Activated CD4-positive, alpha-beta memory T cell treated with anti-CD3 and anti-CD28 coated beads for 36 hours (primary cell): ENCODE data around the gene MTMR1. TPM values are rescaled to one million over a fixed set of nuclear protein-coding genes. Genes with fewer than 3 reads are reported as not detected.
A peak's percentile ranks its signal among the peaks of the same experiment; 100 is the strongest.

ENCODE experiments used
- CTCF ChIA-PET: fragments of 350-600 bp; sonication (Branson Sonifier 250); formaldehyde crosslinking; loops from one replicate; lab custom pipeline; 2021; ENCODE audit warnings: antibody characterized with exemption, inconsistent platforms; lab: Charles Lee
- POLR2A ChIA-PET: fragments of 350-600 bp; sonication (Branson Sonifier 250); formaldehyde crosslinking; loops from one replicate; lab custom pipeline; 2021; ENCODE audit warnings: antibody characterized with exemption; lab: Charles Lee
- DNase-seq: peaks from one replicate; pipeline ENCODE4 v3.0.0-alpha.2; 2020
- H3K27ac Mint-ChIP-seq: one replicate; pipeline ENCODE4 v1.8.0; 2021; ENCODE audit warnings: mixed read lengths
- H3K27me3 Mint-ChIP-seq: one replicate; pipeline ENCODE4 v1.8.0; 2021; ENCODE audit warnings: mixed read lengths
- H3K36me3 Mint-ChIP-seq: one replicate; pipeline ENCODE4 v1.8.0; 2021; ENCODE audit warnings: mixed read lengths
- H3K4me1 Mint-ChIP-seq: one replicate; pipeline ENCODE4 v1.8.0; 2021; ENCODE audit warnings: low read depth, mixed read lengths
- H3K4me3 Mint-ChIP-seq: one replicate; pipeline ENCODE4 v1.8.0; 2021; ENCODE audit warnings: mild to moderate bottlenecking, mixed read lengths
- H3K9me3 Mint-ChIP-seq: one replicate; pipeline ENCODE4 v1.8.0; 2021; ENCODE audit warnings: mixed read lengths
- intact Hi-C: fragments of 100-400 bp; cut with micrococcal nuclease; formaldehyde crosslinking; loops from one replicate; pipeline ENCODE4 v1.15.1; 2023
- total RNA-seq, 2 experiments: library from RNA; stranded (reverse); gene quantifications; one replicate each; pipeline ENCODE4 v1.2.3, GENCODE V29; 2021

The MTMR1 gene
- total RNA-seq, 2 experiments from 2014 or later = 43.2 to 44.4 TPM

DNA sequence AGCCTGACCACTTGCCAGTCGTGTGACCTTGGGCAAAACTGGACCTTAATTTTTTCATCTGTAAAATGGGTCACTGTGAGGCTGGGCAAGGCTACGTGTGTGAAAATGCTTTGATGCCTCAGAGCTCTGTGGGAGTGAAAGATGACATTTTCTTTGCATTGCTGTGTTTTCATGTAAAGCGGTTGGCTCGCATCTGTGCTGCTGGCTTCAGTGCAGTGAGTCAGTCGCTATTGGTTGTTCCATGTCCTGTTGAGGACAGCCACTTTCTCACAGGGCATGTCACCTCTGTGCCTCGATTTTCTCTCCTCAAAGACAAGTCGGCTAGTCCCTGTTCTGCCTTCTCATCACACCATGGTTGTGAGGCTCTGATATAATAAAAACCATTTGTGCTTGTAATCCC, 4.4 kb downstream of the MTMR1 start:
- CTCF ChIA-PET = interaction anchor here (0.7 to 2.1 kb wide), 2 partner anchors 17 to 120 kb away, joined by 3 to 6 read pairs; no protein-coding TSS in a partner anchor
- DNase-seq = peak; percentile 61
- POLR2A ChIA-PET = no interaction called here
- intact Hi-C loops = loop anchor here (2.0 to 10.0 kb wide), 3 partner anchors 33 to 763 kb away; partner anchors contain the start of gene EOLA2
- no peaks in the 10 kb centered on the region for H3K27me3 Mint-ChIP-seq
- peaks cover 50% of the 10 kb centered on the region for H3K4me1 Mint-ChIP-seq
- peak overlapping the region; percentile 98 for H3K27ac Mint-ChIP-seq
- H3K36me3 Mint-ChIP-seq = peaks cover 12% of the 10 kb centered on the region
- H3K4me3 Mint-ChIP-seq = peak overlapping the region; percentile 42
- no peaks in the 10 kb centered on the region for H3K9me3 Mint-ChIP-seq

DNA sequence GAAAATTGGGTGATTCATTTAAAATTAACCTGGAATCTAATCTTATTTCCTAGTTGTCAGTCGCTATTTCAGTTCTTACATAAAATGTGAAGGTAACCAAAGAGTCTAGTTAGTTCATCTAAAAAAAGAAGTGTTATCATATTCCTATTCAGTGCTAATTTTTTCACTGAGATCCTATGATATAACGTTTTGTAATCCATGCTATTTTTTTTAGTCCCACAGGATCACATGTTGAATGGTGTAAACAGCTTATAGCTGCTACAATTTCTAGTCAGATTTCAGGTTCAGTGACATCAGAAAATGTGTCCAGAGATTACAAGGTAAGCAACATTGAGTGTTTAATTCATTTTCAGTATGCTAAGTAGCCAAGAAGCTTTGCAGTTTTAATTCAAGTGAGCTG, 5.8 kb downstream of the MTMR1 start:
- H3K27me3 Mint-ChIP-seq = no peaks in the 10 kb centered on the region
- H3K4me1 Mint-ChIP-seq = peaks cover 61% of the 10 kb centered on the region
- POLR2A ChIA-PET = no interaction called here
- H3K4me3 Mint-ChIP-seq = no peak overlapping the region
- peaks cover 12% of the 10 kb centered on the region for H3K36me3 Mint-ChIP-seq
- no peaks in the 10 kb centered on the region for H3K9me3 Mint-ChIP-seq
- DNase-seq = no peak
- CTCF ChIA-PET = interaction anchor here (0.6 to 2.6 kb wide), 5 partner anchors 14 to 37 kb away, joined by 3 to 8 read pairs (median 5); no protein-coding TSS in a partner anchor
- intact Hi-C loops = loop anchor here (10.0 kb wide), 2 partner anchors 176 to 764 kb away; partner anchors contain the start of gene EOLA2
- H3K27ac Mint-ChIP-seq = peak overlapping the region; percentile 38

GRCh38 chrX:150700107-150700506, 6.9 kb downstream of the MTMR1 start:
- H3K27me3 Mint-ChIP-seq = no peaks in the 10 kb centered on the region
- H3K9me3 Mint-ChIP-seq = no peaks in the 10 kb centered on the region
- POLR2A ChIA-PET = no interaction called here
- CTCF ChIA-PET = interaction anchor here (1.8 to 2.6 kb wide), 2 partner anchors 17 to 19 kb away, joined by 8 read pairs; no protein-coding TSS in a partner anchor
- H3K4me3 Mint-ChIP-seq = no peak overlapping the region
- H3K4me1 Mint-ChIP-seq = peaks cover 64% of the 10 kb centered on the region
- peaks cover 18% of the 10 kb centered on the region for H3K36me3 Mint-ChIP-seq
- no peak overlapping the region for H3K27ac Mint-ChIP-seq
- DNase-seq = no peak
- intact Hi-C loops = no loop called here

DNA sequence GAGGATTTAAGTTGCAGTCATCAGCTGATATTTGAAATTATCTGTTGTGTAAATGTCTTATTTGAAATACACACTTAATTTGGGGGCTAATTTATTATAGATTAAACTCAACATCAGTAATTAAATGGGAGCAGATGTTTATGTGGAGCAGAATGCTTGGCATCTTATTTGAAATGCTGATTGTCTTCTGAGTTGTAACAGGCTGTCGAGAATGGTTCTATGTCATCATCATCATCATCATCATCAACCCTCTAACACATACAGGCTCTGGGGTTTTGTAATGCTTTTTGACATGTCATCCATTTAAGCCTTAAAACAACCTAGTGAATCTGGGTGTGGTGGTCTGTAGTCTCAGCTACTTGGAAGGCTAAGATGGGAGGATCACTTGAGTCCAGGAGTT, 8.2 kb downstream of the MTMR1 start:
- no peak for DNase-seq
- no peaks in the 10 kb centered on the region for H3K27me3 Mint-ChIP-seq
- peak overlapping the region; percentile 28 for H3K27ac Mint-ChIP-seq
- ChIA-PET CTCF (interaction anchor here (0.8 to 1.8 kb wide), 2 partner anchors 18 to 127 kb away, joined by 3 to 8 read pairs; no protein-coding TSS in a partner anchor), POLR2A (interaction anchor here (1.2 kb wide), 1 partner anchor 8 kb away, joined by 3 read pairs; the partner anchor contains the start of gene MTMR1)
- intact Hi-C loops = no loop called here
- peaks cover 23% of the 10 kb centered on the region for H3K36me3 Mint-ChIP-seq
- H3K4me3 Mint-ChIP-seq = no peak overlapping the region
- peaks cover 59% of the 10 kb centered on the region for H3K4me1 Mint-ChIP-seq
- H3K9me3 Mint-ChIP-seq = no peaks in the 10 kb centered on the region

DNA sequence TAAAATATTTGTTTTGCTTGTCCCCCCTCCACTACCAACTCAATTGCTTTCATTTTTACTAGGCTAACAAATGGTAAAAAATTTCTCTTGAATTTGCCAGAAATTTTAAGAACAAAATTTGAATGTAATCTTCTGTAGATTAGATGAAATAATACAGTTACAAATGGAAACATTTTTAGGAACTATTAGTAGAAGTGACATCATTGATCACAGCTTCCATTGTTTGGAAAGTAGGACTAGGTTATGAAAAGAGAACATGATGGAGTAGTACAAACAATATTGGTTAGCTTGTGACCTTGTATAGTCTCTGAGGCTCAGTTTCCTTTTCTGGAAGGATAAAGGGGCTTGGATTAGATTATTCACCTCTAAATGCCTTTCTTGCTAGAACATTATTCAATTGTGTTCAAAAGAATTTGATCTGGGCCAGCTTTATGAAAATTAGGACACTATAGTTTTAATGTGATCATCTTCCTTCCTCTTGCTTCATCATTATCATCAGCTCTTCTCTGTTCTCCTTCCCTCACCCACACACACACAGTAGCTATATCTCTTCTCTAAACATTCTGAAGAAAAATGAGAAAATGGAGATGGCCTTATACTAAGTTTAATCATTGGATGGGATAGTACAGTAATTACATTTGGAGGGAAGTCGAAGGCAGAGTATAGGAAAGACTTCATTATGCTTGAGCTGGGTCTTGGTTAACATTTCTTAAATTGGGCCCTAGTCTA, 9.9 kb downstream of the MTMR1 start:
- ChIA-PET POLR2A (interaction anchor here (3.3 kb wide), 1 partner anchor 9 kb away, joined by 19 read pairs; no protein-coding TSS in a partner anchor), CTCF (interaction anchor here (0.7 to 2.6 kb wide), 6 partner anchors 8 to 128 kb away, joined by 3 to 13 read pairs (median 6); no protein-coding TSS in a partner anchor)
- Mint-ChIP-seq H3K9me3 (no peaks in the 10 kb centered on the region), H3K36me3 (peaks cover 20% of the 10 kb centered on the region), H3K4me3 (no peak overlapping the region), H3K4me1 (peaks cover 49% of the 10 kb centered on the region), H3K27me3 (no peaks in the 10 kb centered on the region), H3K27ac (peak overlapping the region; percentile 78)
- DNase-seq = no peak
- intact Hi-C loops = no loop called here

GRCh38 chrX:150703695-150703974, 10.4 kb downstream of the MTMR1 start:
- CTCF ChIA-PET = interaction anchor here (0.7 to 2.6 kb wide), 5 partner anchors 9 to 129 kb away, joined by 3 to 13 read pairs (median 6); no protein-coding TSS in a partner anchor
- no peak overlapping the region for H3K4me3 Mint-ChIP-seq

GRCh38 chrX:150704030-150704613, 10.9 kb downstream of the MTMR1 start:
- peak; percentile 65 for DNase-seq
- peak overlapping the region; percentile 78 for H3K27ac Mint-ChIP-seq
- intact Hi-C loops = loop anchor here (1.0 kb wide), 2 partner anchors 10 to 14 kb away; no protein-coding TSS in a partner anchor
- H3K36me3 Mint-ChIP-seq = peaks cover 20% of the 10 kb centered on the region
- CTCF ChIA-PET = interaction anchor here (0.7 to 2.6 kb wide), 5 partner anchors 9 to 129 kb away, joined by 3 to 13 read pairs (median 6); no protein-coding TSS in a partner anchor
- H3K27me3 Mint-ChIP-seq = no peaks in the 10 kb centered on the region
- no peaks in the 10 kb centered on the region for H3K9me3 Mint-ChIP-seq
- H3K4me3 Mint-ChIP-seq = no peak overlapping the region
- H3K4me1 Mint-ChIP-seq = peaks cover 53% of the 10 kb centered on the region
- POLR2A ChIA-PET = interaction anchor here (0.8 to 3.3 kb wide), 2 partner anchors 10 to 14 kb away, joined by 3 to 19 read pairs; no protein-coding TSS in a partner anchor

More at GRCh38 chrX:150703695-150703974, 10.4 kb downstream of the MTMR1 start:
- Mint-ChIP-seq H3K36me3 (peaks cover 20% of the 10 kb centered on the region), H3K27ac (peak overlapping the region; percentile 78), H3K27me3 (no peaks in the 10 kb centered on the region), H3K4me1 (peaks cover 51% of the 10 kb centered on the region), H3K9me3 (no peaks in the 10 kb centered on the region)
- POLR2A ChIA-PET = interaction anchor here (3.3 kb wide), 1 partner anchor 9 kb away, joined by 19 read pairs; no protein-coding TSS in a partner anchor
- intact Hi-C loops = no loop called here
- DNase-seq = no peak

DNA sequence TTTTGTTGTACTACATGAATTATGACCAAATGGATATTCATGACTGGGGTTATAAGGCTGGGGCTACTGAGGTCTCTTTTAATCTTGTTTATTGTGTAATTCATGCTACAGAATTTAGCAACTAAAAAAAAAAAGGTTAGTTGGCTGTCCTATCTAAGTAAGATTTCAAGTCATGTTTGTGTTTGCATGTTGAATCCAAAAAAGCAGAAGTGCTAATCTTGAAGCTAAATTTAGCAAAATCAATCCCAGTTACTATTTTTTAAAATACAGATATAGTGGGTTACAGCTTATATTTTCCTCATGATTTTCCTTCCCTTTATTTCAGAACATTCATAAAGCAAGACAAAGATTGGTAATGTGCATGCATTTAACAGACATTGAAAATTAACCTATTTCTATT, 19.4 kb downstream of the MTMR1 start:
- ChIA-PET POLR2A (interaction anchor here (0.6 kb wide), 1 partner anchor 34 kb away, joined by 4 read pairs; no protein-coding TSS in a partner anchor), CTCF (interaction anchor here (0.6 to 8.2 kb wide), 3 partner anchors 14 to 28 kb away, joined by 3 to 106 read pairs (median 4); no protein-coding TSS in a partner anchor)
- no peaks in the 10 kb centered on the region for H3K27me3 Mint-ChIP-seq
- no peaks in the 10 kb centered on the region for H3K9me3 Mint-ChIP-seq
- DNase-seq = no peak
- intact Hi-C loops = no loop called here
- H3K27ac Mint-ChIP-seq = peak overlapping the region; percentile 51
- H3K4me1 Mint-ChIP-seq = peaks cover 50% of the 10 kb centered on the region
- H3K36me3 Mint-ChIP-seq = peaks cover 4% of the 10 kb centered on the region
- no peak overlapping the region for H3K4me3 Mint-ChIP-seq

- no peak overlapping the region for H3K4me3 Mint-ChIP-seq
- CTCF ChIA-PET = interaction anchor here (0.8 to 8.2 kb wide), 10 partner anchors 11 to 81 kb away, joined by 3 to 106 read pairs (median 4); partner anchors contain the start of gene MTMR1
- POLR2A ChIA-PET = interaction anchor here (1.5 kb wide), 1 partner anchor 20 kb away, joined by 5 read pairs; no protein-coding TSS in a partner anchor
- H3K36me3 Mint-ChIP-seq = no peaks in the 10 kb centered on the region
- peak overlapping the region; percentile 31 for H3K27ac Mint-ChIP-seq
- DNase-seq = no peak
- no peaks in the 10 kb centered on the region for H3K9me3 Mint-ChIP-seq
- intact Hi-C loops = no loop called here
- peaks cover 39% of the 10 kb centered on the region for H3K4me1 Mint-ChIP-seq
- H3K27me3 Mint-ChIP-seq = no peaks in the 10 kb centered on the region
These were observed 22.0 kb downstream of the MTMR1 start for GRCh38 chrX:150715184-150715583.

GRCh38 chrX:150719621-150720020, 26.4 kb downstream of the MTMR1 start:
- H3K9me3 Mint-ChIP-seq = no peaks in the 10 kb centered on the region
- no peak overlapping the region for H3K27ac Mint-ChIP-seq
- peaks cover 3% of the 10 kb centered on the region for H3K36me3 Mint-ChIP-seq
- CTCF ChIA-PET = interaction anchor here (2.1 to 2.7 kb wide), 2 partner anchors 20 to 36 kb away, joined by 8 to 18 read pairs; no protein-coding TSS in a partner anchor
- intact Hi-C loops = no loop called here
- no peak overlapping the region for H3K4me3 Mint-ChIP-seq
- H3K4me1 Mint-ChIP-seq = peaks cover 31% of the 10 kb centered on the region
- no peak for DNase-seq
- POLR2A ChIA-PET = no interaction called here
- H3K27me3 Mint-ChIP-seq = no peaks in the 10 kb centered on the region

GRCh38 chrX:150729956-150730355, 36.8 kb downstream of the MTMR1 start:
- CTCF ChIA-PET = interaction anchor here (2.4 kb wide), 1 partner anchor 46 kb away, joined by 12 read pairs; no protein-coding TSS in a partner anchor
- Mint-ChIP-seq H3K9me3 (no peaks in the 10 kb centered on the region), H3K36me3 (peaks cover 33% of the 10 kb centered on the region), H3K27me3 (no peaks in the 10 kb centered on the region), H3K27ac (no peak overlapping the region), H3K4me3 (no peak overlapping the region), H3K4me1 (peaks cover 26% of the 10 kb centered on the region)
- intact Hi-C loops = loop anchor here (2.0 to 5.0 kb wide), 2 partner anchors 33 to 248 kb away; no protein-coding TSS in a partner anchor
- POLR2A ChIA-PET = no interaction called here
- no peak for DNase-seq
